H9 (cell line): Measurements from ENCODE around the gene TTC39B. TPM values are rescaled to one million over a fixed set of nuclear protein-coding genes. Genes with fewer than 3 reads are reported as not detected.

Source experiments
- DNase-seq: peaks from one replicate; pipeline ENCODE4 v3.0.0-alpha.2; 2017
- H2AFZ ChIP-seq: one replicate; pipeline ENCODE4 v1.6.1; 2013; ENCODE audit warnings: mild to moderate bottlenecking, low read length, control low read depth, moderate library complexity
- H2AK5ac ChIP-seq: 2 replicates; pipeline ENCODE4 v1.6.1; 2013; ENCODE audit warnings: low read length, control low read depth, mixed read lengths; ENCODE audit not compliant: insufficient read length
- H2BK120ac ChIP-seq: one replicate; pipeline ENCODE4 v1.6.1; 2013; ENCODE audit warnings: low read depth, mild to moderate bottlenecking, low read length, control low read depth, inconsistent platforms; ENCODE audit not compliant: poor library complexity, severe bottlenecking
- H2BK12ac ChIP-seq: 2 replicates; pipeline ENCODE4 v1.6.1; 2013; ENCODE audit warnings: low read length, control low read depth, mixed read lengths, low read depth; ENCODE audit not compliant: insufficient read length
- H2BK15ac ChIP-seq: 2 replicates; pipeline ENCODE4 v1.6.1; 2013; ENCODE audit warnings: low read depth, low read length, control low read depth
- H2BK20ac ChIP-seq: one replicate; pipeline ENCODE4 v1.6.1; 2013; ENCODE audit warnings: low read depth, mild to moderate bottlenecking, low read length, control low read depth, inconsistent platforms; ENCODE audit not compliant: poor library complexity, severe bottlenecking
- H2BK5ac ChIP-seq: 2 replicates; pipeline ENCODE4 v1.6.1; 2013; ENCODE audit warnings: low read length, control low read depth, mixed read lengths; ENCODE audit not compliant: insufficient read length
- H3K14ac ChIP-seq: 2 replicates; pipeline ENCODE4 v1.6.1; 2013; ENCODE audit warnings: low read length, control low read depth; ENCODE audit not compliant: insufficient read depth
- H3K18ac ChIP-seq: 2 replicates; pipeline ENCODE4 v1.6.1; 2013; ENCODE audit warnings: low read depth, mild to moderate bottlenecking, mixed read lengths, low read length, control low read depth; ENCODE audit not compliant: insufficient read length
- H3K23ac ChIP-seq: 2 replicates; pipeline ENCODE4 v1.6.1; 2013; ENCODE audit warnings: low read length, control low read depth, mixed read lengths, low read depth; ENCODE audit not compliant: insufficient read length
- H3K23me2 ChIP-seq: 2 replicates; pipeline ENCODE4 v1.6.1; 2013; ENCODE audit warnings: low read depth, mild to moderate bottlenecking, mixed read lengths, low read length, control low read depth; ENCODE audit not compliant: insufficient read length, poor library complexity, severe bottlenecking
- H3K27ac ChIP-seq: 2 replicates; pipeline ENCODE4 v1.5.1; 2013; ENCODE audit warnings: low read length, control low read depth, mixed read lengths, low read depth; ENCODE audit not compliant: insufficient read length
- H3K27me3 ChIP-seq: 2 replicates; pipeline ENCODE4 v1.6.1; 2013; ENCODE audit warnings: low read length, control low read depth, inconsistent platforms; ENCODE audit not compliant: insufficient read depth
- H3K4ac ChIP-seq: 2 replicates; pipeline ENCODE4 v1.6.1; 2013; ENCODE audit warnings: low read depth, mild to moderate bottlenecking, control low read depth, inconsistent platforms, low read length, moderate library complexity
- H3K4me1 ChIP-seq: 2 replicates; pipeline ENCODE4 v1.6.1; 2013; ENCODE audit warnings: low read length, control low read depth, inconsistent platforms; ENCODE audit not compliant: insufficient read depth
- H3K4me2 ChIP-seq: 2 replicates; pipeline ENCODE4 v1.6.1; 2013; ENCODE audit warnings: low read length, control low read depth, mixed read lengths; ENCODE audit not compliant: insufficient read length, insufficient read depth
- H3K56ac ChIP-seq: 2 replicates; pipeline ENCODE4 v1.6.1; 2013; ENCODE audit warnings: low read depth, mild to moderate bottlenecking, mixed read lengths, low read length, control low read depth; ENCODE audit not compliant: insufficient read length
- H3K79me1 ChIP-seq: 2 replicates; pipeline ENCODE4 v1.6.1; 2013; ENCODE audit warnings: low read depth, mild to moderate bottlenecking, moderate library complexity, low read length, control low read depth, inconsistent platforms; ENCODE audit not compliant: insufficient read depth, poor library complexity, severe bottlenecking
- H3K79me2 ChIP-seq: 2 replicates; pipeline ENCODE4 v1.6.1; 2013; ENCODE audit warnings: low read length, control low read depth, inconsistent platforms; ENCODE audit not compliant: insufficient read depth
- H3K9ac ChIP-seq: 2 replicates; pipeline ENCODE4 v1.6.1; 2013; ENCODE audit warnings: low read length, control low read depth, mixed read lengths; ENCODE audit not compliant: insufficient read length; ENCODE audit errors: extremely low read depth
- H3K9me3 ChIP-seq: one replicate; pipeline ENCODE4 v1.6.1; 2013; ENCODE audit warnings: low read depth, low read length, inconsistent platforms; ENCODE audit not compliant: control insufficient read depth
- H3T11ph ChIP-seq: one replicate; pipeline ENCODE4 v1.6.1; 2013; ENCODE audit warnings: mild to moderate bottlenecking, low read length, control low read depth, inconsistent platforms
- H4K20me1 ChIP-seq: one replicate; pipeline ENCODE4 v1.6.1; 2013; ENCODE audit not compliant: control insufficient read depth, insufficient read length, insufficient read depth
- H4K5ac ChIP-seq: 2 replicates; pipeline ENCODE4 v1.6.1; 2013; ENCODE audit warnings: low read depth, mild to moderate bottlenecking, mixed read lengths, low read length, control low read depth; ENCODE audit not compliant: insufficient read length
- H4K8ac ChIP-seq: replicated peaks from 2 replicates; pipeline ENCODE4 v1.6.1; 2013; ENCODE audit warnings: low read length, control low read depth, mixed read lengths, low read depth; ENCODE audit not compliant: insufficient read length
- H4K91ac ChIP-seq: 2 replicates; pipeline ENCODE4 v1.6.1; 2013; ENCODE audit warnings: low read depth, mild to moderate bottlenecking, moderate library complexity, mixed read lengths, low read length, control low read depth; ENCODE audit not compliant: insufficient read length
- H3K27ac Mint-ChIP-seq, 3 experiments: 2 replicates in 2 of 3; 3 replicates in 1 of 3; pipeline ENCODE4 v1.8.0; 2020 to 2021; ENCODE audit warnings: mixed read lengths in 3 of 3, mild to moderate bottlenecking in 1 of 3, moderate library complexity in 1 of 3
- H3K27me3 Mint-ChIP-seq: 2 replicates; pipeline ENCODE4 v1.8.0; 2021; ENCODE audit warnings: low read depth, mild to moderate bottlenecking, moderate library complexity, mixed read lengths
- H3K36me3 Mint-ChIP-seq, 3 experiments: 2 replicates in 2 of 3; 3 replicates in 1 of 3; pipeline ENCODE4 v1.8.0; 2020 to 2021; ENCODE audit warnings: low read depth in 3 of 3, mixed read lengths in 3 of 3; ENCODE audit not compliant: insufficient read depth in 1 of 3
- H3K4me1 Mint-ChIP-seq, 2 experiments: 2 replicates each; pipeline ENCODE4 v1.8.0; 2020; ENCODE audit warnings: mixed read lengths in 2 of 2
- H3K4me3 Mint-ChIP-seq, 2 experiments: 2 replicates in 1 of 2; 3 replicates in 1 of 2; pipeline ENCODE4 v1.8.0; 2020 to 2021; ENCODE audit warnings: mild to moderate bottlenecking in 2 of 2, mixed read lengths in 2 of 2, moderate library complexity in 1 of 2
- H3K9me3 Mint-ChIP-seq, 2 experiments: 2 replicates in 1 of 2; 3 replicates in 1 of 2; pipeline ENCODE4 v1.8.0; 2020; ENCODE audit warnings: mild to moderate bottlenecking in 2 of 2, mixed read lengths in 2 of 2, moderate library complexity in 1 of 2
- CTCF ChIP-seq: fragments of 200-600 bp; sonication (generic); conservative IDR thresholded peaks from 3 replicates; pipeline ENCODE4 v1.8.0; 2021; ENCODE audit warnings: antibody characterized with exemption, mild to moderate bottlenecking
- WGBS: extraction: QIAGEN DNeasy Blood & Tissue Kit; methylation state at CpG from one replicate; pipeline ENCODE4 v1.1.7; 2013; ENCODE audit warnings: missing lambda C conversion rate, low lambda C conversion rate, mixed read lengths; ENCODE audit not compliant: insufficient read length; ENCODE audit errors: extremely low coverage; 5-methylcytosine and 5-hydroxymethylcytosine counted together
- total RNA-seq: library from RNA; stranded (reverse); gene quantifications from 2 replicates; pipeline ENCODE4 v1.2.1, GENCODE V29; 2021

Gene TTC39B
- total RNA-seq, 1 experiment from 2014 or later: 8.2 TPM

GRCh38 chr9:15153961-15154360 lies 153.1 kb downstream of the TTC39B start:
- H3K27me3 ChIP-seq: no peaks in the 10 kb centered on the region
- H3K23ac ChIP-seq: no peak overlapping the region
- Mint-ChIP-seq H3K27me3 (no peaks in the 10 kb centered on the region), H3K4me3 (no peak overlapping the region), H3K27ac (no peak overlapping the region), H3K36me3 (no peaks in the 10 kb centered on the region), H3K4me1 (peaks cover 0 to 7% of the 10 kb centered on the region in 2 experiments; a peak in 3 of 4 replicates), H3K9me3 (no peaks in the 10 kb centered on the region)
- H3T11ph ChIP-seq: no peak overlapping the region
- no peak overlapping the region for H2AFZ ChIP-seq
- H3K9ac ChIP-seq: no peak overlapping the region
- no peak overlapping the region for H2BK15ac ChIP-seq
- H3K79me2 ChIP-seq: no peaks in the 10 kb centered on the region
- no peak overlapping the region for H2BK20ac ChIP-seq
- no peak overlapping the region for H2BK12ac ChIP-seq
- H3K56ac ChIP-seq: no peak overlapping the region
- no peak overlapping the region for H2AK5ac ChIP-seq
- no peak overlapping the region for H4K8ac ChIP-seq
- no peaks in the 10 kb centered on the region for H4K20me1 ChIP-seq
- no peak overlapping the region for H2BK120ac ChIP-seq
- H3K27ac ChIP-seq: no peak overlapping the region
- peaks cover 2% of the 10 kb centered on the region for H3K23me2 ChIP-seq
- no peak overlapping the region for H3K18ac ChIP-seq
- no peaks in the 10 kb centered on the region for H3K9me3 ChIP-seq
- no peak for TF ChIP-seq CTCF
- no peak overlapping the region for H4K5ac ChIP-seq
- no peak for DNase-seq
- no peak overlapping the region for H4K91ac ChIP-seq
- no peak overlapping the region for H2BK5ac ChIP-seq
- no peak overlapping the region for H3K14ac ChIP-seq
- H3K4ac ChIP-seq: no peak overlapping the region
- WGBS: no CpG with 5 or more reads among the region's 3 CpGs
- H3K79me1 ChIP-seq: no peaks in the 10 kb centered on the region
- no peaks in the 10 kb centered on the region for H3K4me1 ChIP-seq
- H3K4me2 ChIP-seq: no peak overlapping the region
